Left kidney (tissue), 2 donors: ENCODE data around the gene SRRM1. TPM values are rescaled to one million over a fixed set of nuclear protein-coding genes. Genes with fewer than 3 reads are reported as not detected.
A peak's percentile ranks its signal among the peaks of the same experiment; 100 is the strongest.
"Not testable (repeated sequence)": the region's sequence is repeated elsewhere in the genome, so short reads cannot be mapped to it uniquely, and the experiment has no call there.

Experiments used
- DNase-seq: peaks from one replicate; pipeline ENCODE4 v3.0.0-alpha.2; 2013
- polyA plus RNA-seq: library from polyadenylated mRNA; unstranded; fragments of 120-200 nt; gene quantifications from one replicate; pipeline ENCODE4 v1.2.1, GENCODE V29; 2013; ENCODE audit not compliant: insufficient read length

SRRM1 gene
- polyA plus RNA-seq, 1 donor = 200 TPM

DNA sequence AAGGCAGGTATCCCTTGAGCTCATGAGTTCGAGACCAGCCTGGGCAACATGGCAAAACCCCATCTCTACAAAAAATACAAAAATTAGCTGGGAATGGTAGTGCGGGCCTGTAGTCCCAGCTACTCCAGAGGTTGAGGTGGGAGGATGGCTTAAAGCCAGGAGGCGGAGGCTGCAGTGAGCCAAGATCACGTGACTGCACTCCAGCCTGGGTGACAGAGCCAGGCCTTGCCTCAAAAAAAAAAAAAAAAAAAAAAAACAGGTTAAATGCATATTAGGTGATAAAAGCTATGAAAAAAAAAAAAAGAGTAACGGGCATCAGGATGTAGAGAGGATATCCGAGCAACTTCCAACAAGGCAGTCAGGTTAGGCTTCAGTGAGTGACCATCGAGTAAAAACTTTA lies 2.8 kb upstream of the SRRM1 start:
- no peak for DNase-seq

DNA sequence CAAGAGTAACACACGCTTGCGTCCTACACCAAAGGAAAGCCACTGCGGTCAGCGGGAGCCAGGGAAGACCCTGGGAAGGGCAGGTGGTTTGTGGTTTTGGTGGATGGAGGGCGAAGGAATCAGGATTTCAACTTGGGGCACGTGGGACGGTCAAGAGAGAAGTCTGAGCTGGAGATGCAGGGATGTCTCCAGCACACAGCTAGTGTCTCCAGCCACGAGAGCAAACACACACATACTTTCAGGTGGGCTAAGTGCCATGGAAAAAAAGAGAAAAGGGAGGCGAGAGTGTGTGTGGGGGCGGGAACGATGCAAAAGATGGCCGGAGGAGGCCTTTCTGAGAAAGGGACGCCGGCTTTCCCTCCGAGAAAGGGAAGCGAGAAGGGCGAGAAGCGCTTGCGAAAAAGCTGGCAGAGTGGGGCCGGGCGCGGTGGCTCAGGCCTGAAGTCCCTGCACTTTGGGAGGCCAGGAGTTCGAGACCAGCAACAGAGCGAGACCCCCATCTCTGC lies 1.4 kb upstream of the SRRM1 start:
- DNase-seq = peak; percentile 44

DNA sequence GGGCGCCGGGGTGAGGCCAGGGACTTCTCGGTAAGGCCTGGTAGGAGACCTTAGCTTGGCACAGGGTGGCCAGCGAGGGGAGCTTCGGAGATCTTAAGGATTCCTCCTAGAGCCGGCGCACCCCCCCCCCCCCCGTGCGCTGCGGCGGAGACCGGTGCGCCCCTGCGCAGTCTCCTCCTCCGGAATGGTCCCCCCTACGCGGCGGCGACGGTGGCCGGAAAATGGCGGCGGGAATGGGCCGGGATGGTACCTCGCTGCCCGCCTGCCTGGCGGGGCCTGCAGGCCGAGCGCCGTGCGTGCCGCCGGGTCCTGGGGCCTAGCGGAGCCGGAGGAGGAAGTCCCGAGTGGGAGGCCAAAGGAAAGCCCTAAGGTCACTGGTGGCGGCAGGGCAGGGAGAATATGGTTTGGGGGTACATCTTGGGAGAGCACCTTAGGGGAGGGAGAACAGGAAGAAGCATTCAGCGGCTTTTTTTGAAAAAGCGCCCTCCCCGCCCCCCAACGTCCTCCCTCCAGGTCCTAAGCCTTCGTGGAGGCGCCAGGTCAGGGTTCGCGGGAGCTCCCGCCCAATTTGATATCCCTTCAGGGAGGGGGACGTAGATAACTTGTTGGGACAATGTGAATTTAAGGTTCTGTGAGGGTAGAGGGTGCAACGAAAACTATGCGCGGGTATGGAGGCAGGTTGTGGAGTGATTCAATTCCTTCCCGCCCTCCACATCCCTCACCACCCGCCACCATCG lies 429 bp downstream of the SRRM1 start:
- no peak for DNase-seq

DNA sequence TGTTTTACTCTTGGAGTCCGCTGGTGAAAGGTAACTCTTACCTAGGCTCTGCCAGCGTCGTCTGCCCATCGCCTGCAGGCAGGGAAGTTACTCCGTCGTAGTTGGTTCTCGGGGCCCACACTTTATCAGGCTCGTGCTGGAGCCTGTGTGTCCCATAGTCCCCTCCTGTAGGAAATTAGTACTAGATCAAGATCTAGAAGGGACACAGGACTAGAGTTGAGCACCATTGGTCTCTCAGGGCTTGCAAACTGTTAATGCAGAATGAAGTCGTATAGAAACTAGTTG lies 940 bp downstream of the SRRM1 start:
- no peak for DNase-seq

DNA sequence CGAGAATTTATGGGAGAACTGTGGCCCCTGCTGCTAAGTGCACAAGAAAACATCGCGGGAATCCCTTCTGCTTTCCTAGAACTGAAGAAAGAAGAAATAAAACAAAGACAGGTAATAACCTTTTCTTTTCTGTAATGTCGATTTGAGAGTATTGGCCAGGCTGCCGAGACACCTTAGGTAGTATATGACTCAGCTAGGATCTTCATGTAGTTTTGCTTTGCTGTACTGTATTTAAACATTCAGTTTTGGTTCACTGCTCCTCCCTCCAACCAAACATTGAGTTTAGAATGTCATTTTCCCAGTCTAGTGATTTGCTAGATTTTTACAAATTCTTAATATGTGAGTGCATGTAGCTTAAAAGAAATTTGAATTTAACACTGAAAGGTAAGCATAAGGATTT lies 5.8 kb downstream of the SRRM1 start:
- no peak for DNase-seq

DNA sequence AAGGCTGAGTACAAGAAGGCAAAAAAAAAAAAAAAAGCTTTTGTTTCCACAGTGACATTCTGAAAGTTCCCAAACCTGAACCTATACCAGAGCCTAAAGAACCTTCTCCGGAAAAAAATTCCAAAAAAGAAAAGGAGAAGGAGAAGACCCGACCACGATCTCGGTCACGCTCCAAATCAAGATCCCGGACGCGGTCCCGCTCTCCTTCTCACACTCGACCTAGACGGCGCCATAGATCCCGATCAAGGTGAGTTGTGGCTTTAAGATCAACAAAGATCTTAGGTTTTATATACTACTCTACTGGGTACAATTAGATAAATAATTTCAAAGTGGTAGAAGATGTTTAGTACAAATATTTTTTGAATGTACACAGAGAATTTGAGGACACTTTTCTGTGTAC lies 9.3 kb downstream of the SRRM1 start:
- no peak for DNase-seq

DNA sequence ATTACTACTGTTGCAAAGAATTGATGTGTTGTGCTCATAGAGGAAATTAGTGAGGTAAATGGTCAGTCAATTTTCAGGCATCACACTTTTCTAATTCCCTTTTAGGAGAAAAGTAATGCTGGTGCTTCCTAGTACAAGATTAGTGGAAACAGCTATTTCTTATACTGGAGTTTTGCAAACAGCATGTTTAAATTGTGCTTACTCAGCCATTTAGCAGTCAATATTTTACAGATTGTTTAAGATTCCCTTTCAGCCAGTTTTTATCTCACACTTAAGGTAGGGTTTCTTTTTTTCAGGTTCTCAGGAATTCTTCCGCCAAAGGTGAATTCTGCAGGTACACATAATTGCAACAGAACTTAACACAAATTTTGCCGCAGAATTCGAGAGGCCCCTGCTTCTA lies 10.9 kb downstream of the SRRM1 start:
- no peak for DNase-seq

DNA sequence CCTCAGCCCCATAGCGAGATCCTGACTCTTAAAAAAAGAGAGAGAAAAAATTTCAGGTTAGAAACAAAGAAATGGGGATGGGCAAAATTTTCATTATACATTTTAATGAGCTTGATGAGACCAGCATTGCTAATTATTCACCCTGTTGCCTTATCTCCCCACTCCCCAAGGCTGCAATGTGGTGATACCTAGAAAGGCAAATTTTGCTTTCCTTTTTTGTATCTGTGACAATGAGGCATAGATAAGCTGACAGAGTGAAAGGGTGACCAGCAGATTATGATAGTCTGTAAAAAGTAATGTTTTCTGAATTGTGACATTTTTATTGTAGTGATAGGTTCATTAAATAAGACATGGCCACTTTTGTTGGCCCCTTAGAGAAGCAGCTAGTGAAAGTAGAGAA lies 12.9 kb downstream of the SRRM1 start:
- no peak for DNase-seq

DNA sequence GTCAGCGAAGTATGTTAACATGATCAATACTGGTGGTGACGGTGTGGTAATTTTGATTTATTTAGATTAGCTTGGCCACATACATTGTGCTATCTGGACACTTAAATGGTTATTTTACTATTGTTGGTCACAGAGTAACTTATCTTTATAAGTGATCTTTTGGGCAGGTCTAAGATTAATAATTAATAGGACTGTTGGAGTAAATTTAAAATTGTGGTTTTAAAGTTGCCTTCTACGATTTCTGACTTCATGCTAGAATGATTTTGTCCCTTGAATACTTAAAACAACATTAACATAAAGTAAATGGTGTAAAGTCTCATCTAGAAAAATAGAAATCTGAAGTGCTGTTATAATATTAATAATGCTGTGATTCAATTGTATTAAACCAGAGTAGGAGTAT lies 14.7 kb downstream of the SRRM1 start:
- DNase-seq = no peak

DNA sequence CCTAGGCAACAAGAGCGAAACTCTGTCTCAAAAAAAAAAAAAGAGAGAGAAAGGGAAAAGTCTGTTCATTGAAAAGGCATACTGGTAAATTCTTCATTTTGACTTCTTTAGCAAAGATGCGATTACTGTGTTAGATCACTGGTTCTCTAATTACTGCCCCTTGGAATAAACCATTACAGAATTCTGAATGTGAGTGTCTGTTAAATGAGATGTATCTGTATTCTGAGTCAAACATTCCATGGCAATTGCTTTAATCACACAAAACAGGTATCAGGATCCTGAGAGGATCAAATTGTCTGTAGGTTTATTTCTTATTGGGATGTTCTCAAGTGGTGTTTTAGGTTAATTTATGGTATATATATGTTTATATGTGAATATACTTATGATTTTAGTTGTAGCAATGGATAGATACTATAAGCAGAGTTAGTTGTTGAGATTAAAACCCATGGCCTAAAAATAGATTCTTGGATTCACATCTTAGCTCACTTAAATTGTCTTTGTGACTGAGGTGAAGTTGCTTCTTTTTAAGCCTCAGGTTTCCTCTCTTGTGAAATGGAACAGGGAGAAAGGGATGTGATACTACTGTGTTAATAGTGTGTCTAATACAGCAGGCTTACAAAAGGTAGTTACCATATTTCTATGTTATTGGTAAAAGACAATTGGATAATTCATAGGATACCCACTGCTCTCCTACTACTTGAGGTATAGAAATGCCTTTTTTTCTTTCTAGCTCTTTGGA lies 16.2 kb downstream of the SRRM1 start:
- no peak for DNase-seq

DNA sequence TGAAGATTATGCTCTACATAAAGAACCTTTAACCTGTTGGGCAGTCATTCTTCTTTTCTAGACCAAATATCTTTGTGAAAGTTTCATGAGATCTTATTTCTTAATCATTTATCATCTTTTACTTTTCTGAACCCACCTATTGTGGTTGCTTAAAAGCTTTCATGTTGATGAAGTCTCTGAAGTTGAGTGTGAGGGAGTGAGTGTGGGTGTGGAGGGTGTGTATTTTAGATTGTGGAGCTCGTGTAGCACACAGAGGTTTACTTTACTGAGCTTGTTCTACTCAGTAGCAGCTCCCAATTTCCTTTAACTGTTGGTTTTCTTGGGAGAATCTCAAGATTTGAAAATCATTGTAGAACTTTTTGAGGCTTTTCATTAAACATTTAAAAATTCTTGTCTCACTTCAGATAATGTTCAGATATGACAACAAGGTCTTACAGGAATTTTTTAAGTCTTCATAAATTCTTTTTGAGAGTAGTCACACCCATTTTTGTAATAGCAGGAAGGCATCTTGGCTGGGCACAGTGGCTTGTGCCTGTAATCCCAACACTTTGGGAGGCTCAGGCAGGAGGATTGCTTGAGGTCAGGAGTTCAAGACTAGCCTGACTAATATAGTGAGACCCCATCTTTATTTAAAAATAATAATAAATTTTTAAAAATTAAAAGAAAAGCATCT lies 17.0 kb downstream of the SRRM1 start:
- DNase-seq = no peak

DNA sequence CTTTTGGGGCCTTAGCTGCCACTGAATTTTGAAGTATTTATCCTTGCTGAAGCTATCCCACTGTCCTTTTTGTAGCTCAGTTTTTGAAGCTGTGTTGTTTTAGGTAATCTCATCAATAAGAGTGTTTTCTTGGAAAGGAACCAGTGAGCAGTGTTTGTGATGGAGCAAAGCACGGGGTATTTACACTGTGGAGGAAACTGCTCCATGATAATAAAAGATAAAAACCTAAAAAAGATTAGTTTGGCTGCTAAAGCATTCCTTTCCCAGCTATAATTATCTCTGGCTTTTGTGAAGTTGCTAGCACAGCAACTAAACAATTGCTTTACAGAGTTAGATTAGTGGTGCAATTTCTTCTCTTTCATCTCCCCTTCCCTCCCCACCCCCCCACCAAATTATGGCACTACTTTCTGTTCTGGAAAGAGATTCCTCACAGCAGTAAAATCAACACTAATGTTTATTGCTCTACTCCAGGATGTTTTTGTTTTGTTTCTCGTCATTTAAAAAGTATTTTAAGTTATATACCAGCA lies 21.5 kb downstream of the SRRM1 start:
- DNase-seq = no peak

DNA sequence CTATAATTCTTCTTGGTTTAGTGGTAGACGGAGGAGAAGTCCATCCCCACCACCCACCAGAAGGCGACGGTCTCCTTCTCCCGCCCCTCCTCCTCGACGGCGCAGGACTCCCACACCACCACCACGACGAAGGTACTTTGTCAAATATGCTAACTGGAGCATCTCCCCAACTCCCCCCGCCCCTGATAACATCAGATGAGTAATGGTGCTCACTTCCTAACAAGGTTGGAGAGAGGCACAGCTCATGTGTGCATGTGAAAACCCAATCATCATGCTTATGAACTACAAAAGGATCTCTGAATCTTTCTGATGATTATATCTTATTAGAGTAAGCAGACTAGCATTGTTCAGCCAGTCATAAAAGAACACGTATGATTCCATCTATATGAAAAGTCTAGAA lies 23.7 kb downstream of the SRRM1 start:
- no peak for DNase-seq

DNA sequence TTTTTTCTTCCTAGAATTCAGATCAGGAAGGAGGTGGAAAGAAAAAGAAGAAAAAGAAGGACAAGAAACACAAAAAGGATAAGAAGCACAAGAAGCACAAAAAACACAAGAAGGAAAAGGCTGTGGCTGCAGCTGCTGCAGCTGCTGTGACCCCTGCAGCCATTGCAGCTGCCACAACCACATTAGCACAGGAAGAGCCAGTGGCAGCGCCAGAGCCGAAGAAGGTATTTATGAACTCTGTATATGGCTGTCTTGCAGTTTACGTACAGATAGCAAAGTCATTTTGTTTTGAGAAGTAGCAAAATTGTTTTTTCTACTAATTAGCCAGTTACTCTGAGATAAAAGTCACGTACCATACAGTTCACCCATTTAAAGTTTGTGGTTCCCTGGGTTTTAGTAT lies 28.3 kb downstream of the SRRM1 start:
- DNase-seq = not testable (repeated sequence)

DNA sequence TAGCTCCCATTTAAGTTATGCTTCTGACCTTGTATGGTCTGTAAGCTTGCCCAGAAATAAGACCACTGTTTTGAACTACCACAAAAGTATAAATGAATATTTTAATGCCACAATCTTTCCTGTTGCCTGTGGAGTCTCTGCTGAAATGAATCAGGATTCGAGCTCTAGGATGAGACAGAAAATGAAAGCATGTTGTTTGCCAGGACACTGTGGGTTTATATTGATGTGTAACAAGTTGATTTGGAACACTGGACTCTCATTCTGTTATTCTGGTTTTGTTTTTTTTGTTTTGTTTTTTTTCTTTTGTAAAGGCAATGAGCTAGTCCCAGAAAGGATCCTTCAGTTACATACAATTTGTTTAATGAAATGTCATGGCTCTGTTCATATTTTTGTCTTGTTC lies 29.6 kb downstream of the SRRM1 start:
- not testable (repeated sequence) for DNase-seq

DNA sequence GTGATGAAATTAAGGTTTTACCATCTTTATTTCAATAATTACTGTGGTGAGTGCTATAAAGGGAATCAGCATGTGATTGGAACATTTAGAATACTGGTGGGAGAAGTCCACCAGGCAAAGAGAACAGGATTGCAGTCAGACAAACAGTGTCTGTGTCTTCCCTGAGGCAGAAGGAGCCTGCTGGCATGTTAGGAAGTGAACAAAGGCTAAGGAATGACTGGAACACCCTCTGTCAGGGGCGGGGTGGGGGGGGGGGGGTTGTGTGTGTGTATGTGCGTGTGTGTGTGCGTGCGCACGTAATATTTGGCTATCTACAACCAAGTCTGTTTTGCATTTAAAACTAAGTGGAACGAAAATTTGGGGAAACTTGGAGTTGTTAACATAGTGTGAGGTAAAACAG lies 30.2 kb downstream of the SRRM1 start:
- no peak for DNase-seq

DNA sequence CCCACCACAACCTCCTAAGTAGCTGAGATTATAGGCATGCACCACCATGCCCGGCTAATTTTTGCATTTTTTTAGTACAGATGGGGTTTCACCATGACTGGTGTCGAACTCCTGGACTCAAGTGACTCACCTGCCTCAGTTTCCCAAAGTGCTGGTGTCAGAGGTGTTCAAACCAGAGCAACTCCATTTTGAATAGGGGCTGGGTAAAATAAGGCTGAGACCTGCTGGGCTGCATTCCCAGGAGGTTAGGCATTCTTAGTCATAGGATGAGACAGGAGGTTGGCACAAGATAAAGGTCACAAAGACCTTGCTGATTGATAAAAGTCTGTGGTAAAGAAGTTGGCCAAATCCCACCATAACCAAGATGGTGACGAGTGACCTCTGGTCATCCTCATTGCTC lies 35.3 kb downstream of the SRRM1 start:
- not testable (repeated sequence) for DNase-seq

DNA sequence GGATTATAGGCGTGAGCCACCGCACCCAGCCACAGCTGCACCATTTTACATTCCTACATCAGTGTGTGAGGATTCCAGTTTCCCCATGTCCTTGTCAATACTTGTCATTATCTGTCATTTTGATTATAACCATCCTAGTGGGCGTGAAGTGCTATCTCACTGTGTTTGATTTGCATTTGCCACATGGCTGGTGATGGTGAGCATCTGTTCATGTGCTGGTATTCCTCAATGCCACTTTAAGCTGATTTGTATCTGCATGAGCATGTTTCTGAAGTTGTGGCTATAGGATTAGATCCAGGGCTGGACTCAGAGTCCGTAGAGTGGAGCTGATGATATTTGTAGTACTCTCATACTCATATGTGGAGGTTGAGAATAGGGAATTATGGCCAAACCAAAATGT lies 36.6 kb downstream of the SRRM1 start:
- no peak for DNase-seq

DNA sequence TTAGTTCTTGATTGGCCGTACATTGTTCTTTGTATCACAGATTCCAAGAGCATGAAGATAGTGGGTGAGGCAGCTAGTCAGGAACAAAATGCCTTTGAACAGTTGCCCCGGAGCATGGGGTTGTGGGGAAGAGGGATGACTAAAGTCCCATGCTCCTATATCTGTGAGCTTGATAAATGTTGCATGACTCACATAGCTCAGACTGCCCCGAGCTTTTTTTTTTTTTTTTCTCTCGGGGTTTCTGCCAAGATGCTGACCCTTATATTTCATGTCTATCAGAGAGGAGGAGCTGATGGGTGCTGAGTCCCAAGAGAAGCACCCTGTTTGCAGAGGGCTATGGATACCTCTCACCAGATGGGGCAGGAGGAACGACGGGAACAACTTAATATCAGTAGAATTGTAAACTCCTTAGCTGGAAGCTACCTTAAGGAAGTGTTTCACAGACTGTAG lies 40.6 kb downstream of the SRRM1 start:
- no peak for DNase-seq

DNA sequence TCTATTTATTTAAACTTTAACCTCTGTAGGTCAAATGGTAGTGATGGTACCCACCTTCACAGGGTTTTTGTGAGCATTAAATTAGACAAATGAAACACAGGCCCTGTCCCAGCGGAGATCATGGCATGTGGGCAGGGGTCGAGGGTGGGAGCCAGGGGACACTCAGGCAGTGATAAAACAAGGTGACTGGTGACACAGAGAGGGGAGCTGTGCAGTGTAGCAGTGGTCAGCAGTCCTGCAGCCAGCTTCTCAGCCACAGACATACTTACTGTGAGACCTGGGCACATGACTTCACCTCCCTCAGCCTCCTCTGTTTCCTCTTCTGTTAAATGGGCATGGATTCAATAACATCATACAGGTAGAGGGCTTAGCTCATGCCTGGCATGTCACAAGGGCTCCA lies 44.9 kb downstream of the SRRM1 start:
- DNase-seq = no peak

DNA sequence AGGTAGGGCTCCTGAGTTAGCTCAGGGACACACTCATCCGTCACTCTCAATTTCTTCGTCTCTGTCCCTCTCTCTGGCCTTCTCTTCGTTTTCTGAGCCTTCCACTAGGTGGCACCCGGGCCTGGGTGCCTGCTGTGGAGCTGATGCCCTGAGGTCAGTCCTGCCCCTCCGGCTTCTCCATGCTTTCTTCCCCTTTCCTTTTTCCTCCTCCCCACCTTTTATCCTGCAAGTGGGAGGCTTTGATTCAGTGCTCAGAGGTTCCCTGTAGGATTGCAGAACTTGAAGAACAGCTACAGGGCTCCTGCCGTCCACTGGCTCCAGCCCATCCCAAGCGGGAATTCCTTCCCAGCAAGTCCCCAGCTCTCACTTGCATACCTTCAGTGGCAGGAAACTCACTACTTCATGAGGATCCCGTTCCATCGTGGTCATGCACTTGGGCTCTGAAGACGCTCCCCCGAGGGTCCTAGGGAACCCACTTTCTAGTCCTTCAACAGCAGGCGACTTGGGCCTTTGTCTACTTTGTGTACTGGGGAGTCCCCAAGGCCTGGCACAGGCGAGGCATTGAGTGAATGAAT lies 45.6 kb downstream of the SRRM1 start:
- peak; percentile 72 for DNase-seq

DNA sequence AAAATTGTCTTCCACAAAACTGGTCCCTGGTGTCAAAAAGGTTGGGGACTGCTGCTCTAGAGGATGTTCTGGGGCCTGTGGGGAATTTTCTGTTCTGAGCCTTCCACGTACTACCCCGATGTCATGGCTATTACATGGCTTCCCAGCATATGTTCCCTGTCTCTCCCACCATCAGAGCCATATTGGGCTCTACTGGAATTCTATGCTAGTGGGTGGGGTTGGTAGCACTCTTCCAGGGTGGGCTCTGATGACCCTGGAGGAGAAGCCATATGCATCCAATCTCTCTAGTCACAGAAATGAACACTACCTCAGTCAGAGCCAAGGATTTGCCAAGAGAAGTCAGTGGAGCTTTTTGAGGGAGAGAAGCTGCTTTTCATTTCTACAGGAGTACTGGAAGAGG lies 47.9 kb downstream of the SRRM1 start:
- no peak for DNase-seq
